Cardiac muscle cell (in vitro differentiated cells and primary cell): ENCODE data around the gene DNAJC10. TPM values are rescaled to one million over a fixed set of nuclear protein-coding genes. Genes with fewer than 3 reads are reported as not detected.

ENCODE experiments used
- DNase-seq, 2 donors: peaks; one replicate each; pipeline versions ENCODE4 v3.0.0 to v3.0.0-alpha.2; 2010 to 2017; ENCODE audit warnings: low read depth in 1 of 2, low spot score in 1 of 2
- H3K27ac ChIP-seq: fragments of 200-600 bp; sonication (generic); 2 replicates; pipeline ENCODE4 v1.5.1; 2016
- H3K27me3 ChIP-seq: fragments of 200-600 bp; sonication (generic); 2 replicates; pipeline ENCODE4 v1.6.0; 2016; ENCODE audit warnings: control low read depth
- H3K36me3 ChIP-seq: fragments of 200-600 bp; sonication (generic); 2 replicates; pipeline ENCODE4 v1.5.1; 2016; ENCODE audit warnings: control low read depth
- H3K4me1 ChIP-seq: fragments of 200-600 bp; sonication (generic); 2 replicates; pipeline ENCODE4 v1.8.1; 2017; ENCODE audit warnings: low read depth, mild to moderate bottlenecking, mixed run types
- H3K4me3 ChIP-seq: fragments of 200-600 bp; sonication (generic); 2 replicates; pipeline ENCODE4 v1.5.1; 2016; ENCODE audit warnings: mild to moderate bottlenecking
- H3K9me3 ChIP-seq: fragments of 200-600 bp; sonication (generic); 2 replicates; pipeline ENCODE4 v1.5.1; 2017; ENCODE audit warnings: low read depth, mild to moderate bottlenecking, control low read depth
- CTCF ChIP-seq: IDR thresholded peaks from 2 replicates; pipeline ENCODE4 v1.5.1; 2012; ENCODE audit warnings: low read depth, mild to moderate bottlenecking, low read length
- polyA plus RNA-seq: library from polyadenylated mRNA; unstranded; fragments of >200 nt; fragmentation: Nextera tagmentation; extraction: Ambion mirVana; gene quantifications from 2 replicates; pipeline ENCODE4 v1.2.1, GENCODE V29; 2016
- total RNA-seq: library from RNA; depleted of rRNA; stranded (reverse); fragments of >200 nt; gene quantifications from 2 replicates; pipeline ENCODE4 v1.2.3, GENCODE V29; 2016

DNAJC10 gene
- total and polyA plus RNA-seq, 2 experiments from 2014 or later: 84.7 to 95.8 TPM

- Histone ChIP-seq H3K27me3 (no peaks in the 10 kb centered on the region), H3K27ac (no peak overlapping the region), H3K4me1 (peaks cover 5% of the 10 kb centered on the region), H3K36me3 (peaks cover 4% of the 10 kb centered on the region), H3K4me3 (no peak overlapping the region), H3K9me3 (no peaks in the 10 kb centered on the region)
- peak; percentile 36 to 57 for DNase-seq
- peak; percentile 47 for TF ChIP-seq CTCF
These were observed 68.7 kb downstream of the DNAJC10 start for GRCh38 chr2:182784777-182785176.

GRCh38 chr2:182792441-182792840, 76.4 kb downstream of the DNAJC10 start:
- no peaks in the 10 kb centered on the region for H3K36me3 ChIP-seq
- H3K27ac ChIP-seq: peak overlapping the region; percentile 23
- no peak for DNase-seq
- peaks cover 15% of the 10 kb centered on the region for H3K4me1 ChIP-seq
- no peaks in the 10 kb centered on the region for H3K27me3 ChIP-seq
- no peak overlapping the region for H3K4me3 ChIP-seq
- no peaks in the 10 kb centered on the region for H3K9me3 ChIP-seq
- TF ChIP-seq CTCF: no peak

GRCh38 chr2:182798736-182799135, 82.7 kb downstream of the DNAJC10 start:
- TF ChIP-seq CTCF: no peak
- Histone ChIP-seq H3K4me1 (peaks cover 15% of the 10 kb centered on the region), H3K36me3 (no peaks in the 10 kb centered on the region), H3K9me3 (no peaks in the 10 kb centered on the region), H3K4me3 (no peak overlapping the region), H3K27ac (no peak overlapping the region), H3K27me3 (no peaks in the 10 kb centered on the region)
- no peak for DNase-seq

- TF ChIP-seq CTCF: no peak
- DNase-seq: no peak
- no peaks in the 10 kb centered on the region for H3K36me3 ChIP-seq
These were observed 88.1 kb downstream of the DNAJC10 start for GRCh38 chr2:182804128-182804527.

GRCh38 chr2:182807319-182807718, 91.3 kb downstream of the DNAJC10 start:
- no peak for TF ChIP-seq CTCF
- no peaks in the 10 kb centered on the region for H3K9me3 ChIP-seq

More at GRCh38 chr2:182804128-182804527, 88.1 kb downstream of the DNAJC10 start:
- no peaks in the 10 kb centered on the region for H3K4me1 ChIP-seq
- no peak overlapping the region for H3K27ac ChIP-seq
- H3K27me3 ChIP-seq: no peaks in the 10 kb centered on the region
- no peak overlapping the region for H3K4me3 ChIP-seq
- no peaks in the 10 kb centered on the region for H3K9me3 ChIP-seq

GRCh38 chr2:182810087-182810486, 94.0 kb downstream of the DNAJC10 start:
- no peak for TF ChIP-seq CTCF
- no peak overlapping the region for H3K27ac ChIP-seq
- H3K9me3 ChIP-seq: no peaks in the 10 kb centered on the region
- no peaks in the 10 kb centered on the region for H3K36me3 ChIP-seq
- no peak overlapping the region for H3K4me3 ChIP-seq
- no peak for DNase-seq
- no peaks in the 10 kb centered on the region for H3K4me1 ChIP-seq
- no peaks in the 10 kb centered on the region for H3K27me3 ChIP-seq

More at GRCh38 chr2:182807319-182807718, 91.3 kb downstream of the DNAJC10 start:
- Histone ChIP-seq H3K27ac (no peak overlapping the region), H3K4me3 (no peak overlapping the region), H3K36me3 (no peaks in the 10 kb centered on the region), H3K4me1 (no peaks in the 10 kb centered on the region), H3K27me3 (no peaks in the 10 kb centered on the region)
- DNase-seq: no peak
